ENCODE data around the gene BGLAP. TPM values are rescaled to one million over a fixed set of nuclear protein-coding genes. Genes with fewer than 3 reads are reported as not detected.

BGLAP gene
- total RNA-seq, 1 experiment from 2014 or later = 2.3 TPM

GRCh38 chr1:156226116-156226538 lies 15.9 kb upstream of the BGLAP start (continued):
- no peak for TF ChIP-seq ARID4B (CRISPR knock-in tag; IDR thresholded peaks at IDR 0.05; ENCODE audit: borderline replicate concordance)
- TF ChIP-seq MXD4 (CRISPR knock-in tag; IDR thresholded peaks at IDR 0.05; ENCODE audit: borderline replicate concordance) = no peak
- no peak for TF ChIP-seq RORB (CRISPR knock-in tag; IDR thresholded peaks at IDR 0.05)
- TF ChIP-seq CDX4 (CRISPR knock-in tag; IDR thresholded peaks at IDR 0.05; ENCODE audit: borderline replicate concordance) = no peak
- no peak for TF ChIP-seq ATF6 (CRISPR knock-in tag; IDR thresholded peaks at IDR 0.05)
- TF ChIP-seq ZNF219 (CRISPR knock-in tag; IDR thresholded peaks at IDR 0.05; ENCODE audit: borderline replicate concordance) = no peak
- no peak for TF ChIP-seq STAT6 (CRISPR knock-in tag; conservative IDR thresholded peaks at IDR 0.05; ENCODE audit: low read depth)
- TF ChIP-seq SP1 (CRISPR knock-in tag; conservative IDR thresholded peaks at IDR 0.05) = no peak
- TF ChIP-seq ZNF232 (CRISPR knock-in tag; IDR thresholded peaks at IDR 0.05) = no peak
- no peak for TF ChIP-seq USF1 (CRISPR knock-in tag; IDR thresholded peaks at IDR 0.05)
- no peak for TF ChIP-seq ELF4 (CRISPR knock-in tag; IDR thresholded peaks at IDR 0.05; ENCODE audit: low read depth)
- TF ChIP-seq RELA (CRISPR knock-in tag; IDR thresholded peaks at IDR 0.05; ENCODE audit: borderline replicate concordance) = no peak

GRCh38 chr1:156226782-156227181 lies 15.2 kb upstream of the BGLAP start:
- H3K27ac Mint-ChIP-seq = no peak overlapping the region
- no peak for ATAC-seq
- no peak overlapping the region for H3K4me3 Mint-ChIP-seq
- TF ChIP-seq NFATC4 (CRISPR knock-in tag; IDR thresholded peaks at IDR 0.05) (no peak), ZNF423 (CRISPR knock-in tag; IDR thresholded peaks at IDR 0.05) (no peak), AFF4 (CRISPR knock-in tag; IDR thresholded peaks at IDR 0.05; ENCODE audit: borderline replicate concordance) (no peak), CBFB (CRISPR knock-in tag; IDR thresholded peaks at IDR 0.05; ENCODE audit: low read depth) (no peak), NFYB (CRISPR knock-in tag; conservative IDR thresholded peaks at IDR 0.05; ENCODE audit: low read depth) (no peak), ATF1 (CRISPR knock-in tag; IDR thresholded peaks at IDR 0.05) (no peak), PRDM15 (CRISPR knock-in tag; IDR thresholded peaks at IDR 0.05) (no peak)
- no peaks in the 10 kb centered on the region for H3K27me3 Mint-ChIP-seq (ENCODE audit: low read depth)
- ChIA-PET POLR2A (no interaction called here), CTCF (interaction anchor here (0.9 to 10.2 kb wide), 3 partner anchors 21 to 86 kb away, joined by 3 to 358 read pairs (median 124); partner anchors contain the start of gene PAQR6)
- peaks cover 41% of the 10 kb centered on the region for H3K36me3 Mint-ChIP-seq
- no peak for DNase-seq (ENCODE audit: low spot score)
- peaks cover 4% of the 10 kb centered on the region for H3K4me1 Mint-ChIP-seq
- H3K9me3 Mint-ChIP-seq = no peaks in the 10 kb centered on the region

Measured in WTC11 (cell line).